Effector CD8-positive, alpha-beta T cell (primary cell): ENCODE measurements around the gene GPR35.

Experiments used
- DNase-seq: peaks from one replicate; lab custom pipeline; 2025; lab: John Stamatoyannopoulos, UW

The GPR35 gene

GRCh38 chr2:240588669-240589068, 36.6 kb upstream of the GPR35 start:
- DNase-seq = no peak

- no peak for DNase-seq
Observed at GRCh38 chr2:240589375-240589774, 35.9 kb upstream of the GPR35 start.

DNA sequence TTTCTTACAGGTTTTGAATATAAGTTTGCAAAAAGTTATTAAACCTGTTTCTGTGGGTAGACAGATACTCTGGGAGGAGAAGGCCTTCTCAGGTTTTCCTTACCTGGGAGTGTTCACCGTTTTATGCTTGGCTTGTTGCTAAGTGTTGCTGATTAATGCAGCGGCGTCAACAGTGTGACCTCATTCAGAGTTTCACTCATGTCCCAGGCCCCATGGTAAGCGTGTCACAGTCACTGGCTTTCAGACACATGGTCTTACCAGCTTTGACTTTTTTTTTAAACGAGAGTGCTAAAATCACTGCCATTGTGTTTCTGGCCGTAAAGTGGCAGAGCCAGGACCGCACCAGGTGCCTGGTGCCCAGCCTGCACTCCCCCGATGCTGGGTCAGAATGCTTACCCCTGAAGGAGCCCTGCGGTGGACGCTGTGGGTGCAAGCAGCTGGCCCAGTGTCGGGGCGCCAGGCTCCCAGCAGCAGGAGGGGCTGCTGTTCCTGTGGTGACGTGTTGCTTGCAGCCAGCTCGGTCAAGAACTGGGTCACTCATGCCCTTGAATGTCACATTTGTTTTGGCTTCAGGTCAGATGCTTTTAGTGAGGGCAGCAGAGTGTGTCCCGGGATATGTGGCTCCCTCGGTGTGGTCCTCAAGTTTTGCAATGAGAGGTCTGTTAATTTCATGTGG, 35.3 kb upstream of the GPR35 start:
- DNase-seq = no peak

DNA sequence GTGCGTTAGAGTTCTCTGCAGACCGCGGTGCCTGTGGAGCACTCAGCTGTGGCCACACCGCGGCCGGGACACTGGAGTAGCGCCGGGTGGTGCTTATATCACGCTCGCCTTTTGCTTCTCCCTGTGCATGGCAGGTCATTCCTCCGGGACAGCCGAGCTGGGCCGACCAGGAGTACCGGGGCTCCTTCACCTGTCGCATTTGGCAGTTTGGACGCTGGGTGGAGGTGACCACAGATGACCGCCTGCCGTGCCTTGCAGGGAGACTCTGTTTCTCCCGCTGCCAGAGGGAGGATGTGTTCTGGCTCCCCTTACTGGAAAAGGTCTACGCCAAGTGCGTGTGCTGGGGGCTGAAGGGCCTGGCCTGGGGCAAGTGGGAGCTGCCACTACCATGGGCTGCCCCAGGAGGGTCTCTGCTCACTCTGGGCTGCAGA, 34.6 kb upstream of the GPR35 start:
- DNase-seq = no peak

DNA sequence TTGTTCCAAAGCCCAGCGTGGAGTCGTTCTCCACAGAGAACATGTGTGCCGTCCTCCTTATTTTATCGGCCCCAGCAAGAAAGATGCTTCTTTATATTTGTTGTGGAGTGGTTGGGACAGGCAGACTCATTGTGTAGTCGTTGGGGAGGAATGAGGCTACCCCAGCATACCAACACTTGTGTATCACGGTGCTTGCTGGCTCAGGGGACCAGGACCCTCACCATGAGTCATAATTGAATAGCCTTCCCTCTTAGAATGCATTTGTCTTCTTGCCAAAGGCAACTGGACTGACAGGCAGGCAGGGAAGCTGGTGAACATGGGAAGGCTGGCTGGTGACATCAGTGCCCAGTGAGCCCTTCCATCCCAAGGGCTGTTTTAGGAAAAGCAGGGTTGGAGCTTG, 34.1 kb upstream of the GPR35 start:
- no peak for DNase-seq

DNA sequence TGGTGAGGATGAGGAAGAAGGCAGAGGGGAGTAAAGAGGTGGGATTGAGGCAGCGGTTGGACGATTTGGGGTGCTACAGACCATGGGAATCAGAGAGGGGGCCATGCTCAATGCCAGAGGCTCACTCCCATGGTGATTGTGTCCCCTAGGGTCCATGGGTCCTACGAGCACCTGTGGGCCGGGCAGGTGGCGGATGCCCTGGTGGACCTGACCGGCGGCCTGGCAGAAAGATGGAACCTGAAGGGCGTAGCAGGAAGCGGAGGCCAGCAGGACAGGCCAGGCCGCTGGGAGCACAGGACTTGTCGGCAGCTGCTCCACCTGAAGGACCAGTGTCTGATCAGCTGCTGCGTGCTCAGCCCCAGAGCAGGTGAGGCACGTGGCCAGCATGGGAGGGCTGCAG, 33.5 kb upstream of the GPR35 start:
- no peak for DNase-seq

DNA sequence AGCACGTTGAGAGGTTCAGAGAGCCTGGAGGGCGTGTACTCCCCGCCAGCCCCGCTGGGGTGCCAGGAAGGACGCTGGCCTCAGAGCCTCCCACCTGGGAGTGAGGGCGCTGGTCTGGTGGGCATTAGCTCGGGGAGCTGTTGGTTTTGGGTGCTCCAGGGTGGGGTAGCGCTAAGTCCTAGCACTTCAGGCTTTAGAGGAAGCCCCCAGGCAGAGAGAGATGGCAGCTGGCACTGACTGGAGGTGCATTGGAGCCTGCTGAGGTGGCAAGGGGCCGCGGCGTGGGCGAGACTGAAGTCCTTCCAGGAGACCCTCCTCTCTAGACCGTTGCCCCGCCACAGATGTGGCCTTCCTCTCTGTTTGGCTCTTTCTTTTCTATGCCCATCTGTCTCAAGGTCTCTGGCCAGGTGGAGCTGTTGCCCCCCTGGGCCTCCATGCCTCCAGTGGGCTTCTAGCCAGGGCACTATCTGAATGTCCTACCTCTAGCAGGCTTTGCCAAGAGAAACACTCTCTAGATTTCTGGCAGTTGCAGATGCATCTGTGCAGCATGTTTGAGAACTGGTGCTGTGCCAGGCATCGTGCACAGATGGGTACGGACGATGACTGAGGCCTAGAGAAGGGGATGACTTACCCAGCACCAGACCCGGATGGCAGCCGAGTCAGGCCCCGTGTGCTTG, 32.1 kb upstream of the GPR35 start:
- no peak for DNase-seq

- DNase-seq = no peak
Observed at GRCh38 chr2:240593703-240594451, 31.4 kb upstream of the GPR35 start.

- no peak for DNase-seq
Observed at GRCh38 chr2:240594511-240595380, 30.5 kb upstream of the GPR35 start.

- no peak for DNase-seq
Observed at GRCh38 chr2:240595381-240596079, 29.8 kb upstream of the GPR35 start.

DNA sequence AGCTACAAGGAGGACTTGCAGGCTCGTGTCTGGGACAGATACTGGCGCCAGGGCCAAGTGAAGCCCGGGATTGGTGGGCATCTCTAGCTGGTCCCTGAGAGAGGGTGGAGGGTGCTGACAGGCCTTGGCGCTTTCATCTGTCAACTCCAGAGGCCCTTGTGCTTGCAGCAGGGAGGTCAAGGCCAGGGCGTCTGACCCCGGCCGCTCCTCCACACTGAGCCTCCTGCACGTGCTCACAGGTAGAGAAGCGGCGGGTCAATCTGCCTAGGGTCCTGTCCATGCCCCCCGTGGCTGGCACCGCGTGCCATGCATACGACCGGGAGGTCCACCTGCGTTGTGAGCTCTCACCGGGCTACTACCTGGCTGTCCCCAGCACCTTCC, 29.2 kb upstream of the GPR35 start:
- no peak for DNase-seq

- no peak for DNase-seq
Observed at GRCh38 chr2:240596491-240596931, 28.8 kb upstream of the GPR35 start.

- DNase-seq = no peak
Observed at GRCh38 chr2:240597054-240597418, 28.2 kb upstream of the GPR35 start.

GRCh38 chr2:240597419-240598181, 27.7 kb upstream of the GPR35 start:
- no peak for DNase-seq

- no peak for DNase-seq
Observed at GRCh38 chr2:240598311-240598911, 26.9 kb upstream of the GPR35 start.

DNA sequence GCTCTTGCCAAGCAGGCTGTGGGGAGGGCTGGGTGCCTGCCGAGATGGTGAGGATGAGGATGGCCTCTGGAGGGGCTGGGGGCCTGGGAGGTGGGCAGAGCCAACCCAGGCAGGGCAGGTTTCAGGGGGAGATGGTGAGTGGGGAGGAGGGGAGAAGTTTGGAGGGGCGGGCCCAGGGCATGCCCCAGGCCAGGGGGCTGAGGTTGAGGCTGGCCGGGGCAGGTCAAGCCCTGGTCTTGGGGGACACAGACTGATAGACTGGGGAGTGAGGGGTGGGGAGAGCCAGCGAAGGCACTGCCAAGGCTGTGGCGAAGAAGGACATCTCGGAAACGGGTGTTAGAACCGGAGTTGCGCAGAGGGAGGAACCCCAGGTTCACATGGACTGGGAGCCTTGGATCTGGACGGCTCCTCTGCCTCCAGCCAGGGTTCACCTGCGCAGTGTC, 26.1 kb upstream of the GPR35 start:
- no peak for DNase-seq

- no peak for DNase-seq
Observed at GRCh38 chr2:240600451-240600961, 24.8 kb upstream of the GPR35 start.

DNA sequence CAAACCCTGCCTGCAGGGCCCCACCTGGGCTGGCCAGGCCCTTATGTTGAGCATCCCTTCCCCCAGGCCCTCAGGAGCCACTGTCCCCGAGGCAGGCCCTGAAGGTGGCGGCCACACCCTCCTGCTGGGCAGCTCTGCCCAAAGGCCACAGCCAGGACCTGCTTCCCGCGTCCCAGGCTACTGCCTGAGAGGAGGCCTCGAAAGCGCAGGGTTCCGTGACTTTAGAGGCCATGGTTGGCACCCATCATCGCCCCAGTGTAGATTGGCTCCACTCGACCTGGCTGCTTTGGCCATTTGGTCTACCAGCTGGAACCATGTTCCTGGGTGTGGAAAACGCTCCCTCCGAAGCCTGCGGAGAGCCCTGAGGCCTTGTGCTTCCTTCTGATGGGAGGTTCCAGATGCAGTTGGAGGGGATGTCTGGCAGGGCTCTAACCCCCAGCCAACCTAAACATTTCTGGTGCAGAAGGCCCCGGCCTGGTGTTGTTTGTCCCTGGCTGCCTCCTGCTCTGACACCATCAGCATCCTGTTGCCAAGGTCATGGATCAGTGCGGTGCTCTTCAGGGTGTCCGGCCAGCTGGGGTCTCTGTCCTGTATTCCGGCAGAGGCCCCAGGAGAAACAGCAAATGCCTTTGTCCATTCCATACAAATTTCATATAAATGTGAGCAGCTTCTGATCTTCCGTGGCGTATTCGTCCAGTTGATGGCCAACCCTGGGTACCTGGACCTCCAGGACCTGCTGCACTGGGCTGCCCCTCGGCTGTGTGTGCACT, 24.0 kb upstream of the GPR35 start:
- no peak for DNase-seq

- DNase-seq = no peak
Observed at GRCh38 chr2:240601831-240602160, 23.5 kb upstream of the GPR35 start.
